ENCODE measurements around the gene PSD2. TPM values are rescaled to one million over a fixed set of nuclear protein-coding genes. Genes with fewer than 3 reads are reported as not detected.

PSD2 gene
- total RNA-seq, 1 experiment from 2014 or later = 0.79 TPM

DNA sequence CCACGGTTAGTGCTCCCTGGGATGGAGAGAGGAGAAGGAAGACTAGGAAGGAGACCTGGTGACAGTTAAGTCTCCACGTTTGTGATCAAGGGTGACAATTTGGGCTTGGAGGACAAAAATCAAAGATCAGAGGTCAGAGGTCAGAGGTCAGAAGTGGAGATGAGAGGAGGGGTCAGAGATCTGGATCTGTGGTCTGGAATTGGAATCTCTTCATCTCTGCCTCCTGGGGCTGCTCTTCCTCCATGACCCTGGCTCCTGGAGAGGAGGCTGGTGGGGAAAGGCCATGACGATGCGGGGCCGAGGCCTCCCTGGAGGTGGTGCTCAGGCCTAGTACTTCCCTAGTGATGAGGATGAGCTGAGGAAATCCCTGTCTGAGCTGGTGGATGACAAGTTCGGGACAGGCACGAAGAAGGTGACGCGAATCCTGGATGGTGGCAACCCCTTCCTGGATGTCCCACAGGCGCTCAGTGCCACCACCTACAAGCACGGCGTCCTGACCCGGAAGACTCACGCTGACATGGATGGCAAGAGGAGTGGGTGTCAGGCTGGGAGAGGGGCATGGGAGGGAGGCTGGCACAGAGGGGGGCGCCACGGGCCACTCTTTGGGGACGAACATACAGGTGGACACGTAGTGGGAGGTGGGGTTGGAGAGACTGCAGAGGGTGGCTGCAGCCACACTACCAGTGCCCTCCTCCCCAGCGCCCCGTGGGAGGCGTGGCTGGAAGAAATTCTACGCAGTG, 41.0 kb downstream of the PSD2 start:
- no peaks in the 10 kb centered on the region for H3K9me2 ChIP-seq (ENCODE audit: insufficient read depth)
- TF ChIP-seq CBX3 (IDR thresholded peaks at IDR 0.05; ENCODE audit: low read depth) (no peak), JUND (IDR thresholded peaks at IDR 0.05) (no peak), ZNF274 (IDR thresholded peaks at IDR 0.05; ENCODE audit: low read depth, low read length) (no peak), POLR2A (IDR thresholded peaks at IDR 0.05; ENCODE audit: borderline replicate concordance, extremely low read depth, insufficient read depth, insufficient read length) (no peak), ZFX (IDR thresholded peaks at IDR 0.05) (no peak), POLR2AphosphoS5 (IDR thresholded peaks at IDR 0.05; ENCODE audit: low read depth, low read length) (no peak), CEBPB (IDR thresholded peaks at IDR 0.05; ENCODE audit: low read depth) (no peak), RAD21 (IDR thresholded peaks at IDR 0.05; ENCODE audit: low read depth) (no peak), YY1 (IDR thresholded peaks at IDR 0.05; ENCODE audit: extremely low read depth, insufficient replicate concordance, low read depth, low read length) (no peak), SP1 (IDR thresholded peaks at IDR 0.05; ENCODE audit: low read depth) (no peak), EZH2phosphoT487 (IDR thresholded peaks at IDR 0.05; ENCODE audit: borderline replicate concordance) (no peak), SIN3A (IDR thresholded peaks at IDR 0.05; ENCODE audit: low read depth) (no peak)
- TF ChIP-seq, protein P1, sequence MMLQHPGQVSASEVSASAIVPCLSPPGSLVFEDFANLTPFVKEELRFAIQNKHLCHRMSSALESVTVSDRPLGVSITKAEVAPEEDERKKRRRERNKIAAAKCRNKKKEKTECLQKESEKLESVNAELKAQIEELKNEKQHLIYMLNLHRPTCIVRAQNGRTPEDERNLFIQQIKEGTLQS (IDR thresholded peaks at IDR 0.05) = no peak
- TF ChIP-seq, protein P2, sequence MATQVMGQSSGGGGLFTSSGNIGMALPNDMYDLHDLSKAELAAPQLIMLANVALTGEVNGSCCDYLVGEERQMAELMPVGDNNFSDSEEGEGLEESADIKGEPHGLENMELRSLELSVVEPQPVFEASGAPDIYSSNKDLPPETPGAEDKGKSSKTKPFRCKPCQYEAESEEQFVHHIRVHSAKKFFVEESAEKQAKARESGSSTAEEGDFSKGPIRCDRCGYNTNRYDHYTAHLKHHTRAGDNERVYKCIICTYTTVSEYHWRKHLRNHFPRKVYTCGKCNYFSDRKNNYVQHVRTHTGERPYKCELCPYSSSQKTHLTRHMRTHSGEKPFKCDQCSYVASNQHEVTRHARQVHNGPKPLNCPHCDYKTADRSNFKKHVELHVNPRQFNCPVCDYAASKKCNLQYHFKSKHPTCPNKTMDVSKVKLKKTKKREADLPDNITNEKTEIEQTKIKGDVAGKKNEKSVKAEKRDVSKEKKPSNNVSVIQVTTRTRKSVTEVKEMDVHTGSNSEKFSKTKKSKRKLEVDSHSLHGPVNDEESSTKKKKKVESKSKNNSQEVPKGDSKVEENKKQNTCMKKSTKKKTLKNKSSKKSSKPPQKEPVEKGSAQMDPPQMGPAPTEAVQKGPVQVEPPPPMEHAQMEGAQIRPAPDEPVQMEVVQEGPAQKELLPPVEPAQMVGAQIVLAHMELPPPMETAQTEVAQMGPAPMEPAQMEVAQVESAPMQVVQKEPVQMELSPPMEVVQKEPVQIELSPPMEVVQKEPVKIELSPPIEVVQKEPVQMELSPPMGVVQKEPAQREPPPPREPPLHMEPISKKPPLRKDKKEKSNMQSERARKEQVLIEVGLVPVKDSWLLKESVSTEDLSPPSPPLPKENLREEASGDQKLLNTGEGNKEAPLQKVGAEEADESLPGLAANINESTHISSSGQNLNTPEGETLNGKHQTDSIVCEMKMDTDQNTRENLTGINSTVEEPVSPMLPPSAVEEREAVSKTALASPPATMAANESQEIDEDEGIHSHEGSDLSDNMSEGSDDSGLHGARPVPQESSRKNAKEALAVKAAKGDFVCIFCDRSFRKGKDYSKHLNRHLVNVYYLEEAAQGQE (IDR thresholded peaks at IDR 0.05; ENCODE audit: low read depth) = no peak
- TF ChIP-seq, protein P3, sequence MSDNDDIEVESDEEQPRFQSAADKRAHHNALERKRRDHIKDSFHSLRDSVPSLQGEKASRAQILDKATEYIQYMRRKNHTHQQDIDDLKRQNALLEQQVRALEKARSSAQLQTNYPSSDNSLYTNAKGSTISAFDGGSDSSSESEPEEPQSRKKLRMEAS (IDR thresholded peaks at IDR 0.05) = no peak
- CTCF ChIA-PET = no interaction called here

More for the DNA sequence above, 41.0 kb downstream of the PSD2 start:
- no peaks in the 10 kb centered on the region for H3K79me2 ChIP-seq (ENCODE audit: insufficient read depth, low read length)
- peaks cover 0 to 8% of the 10 kb centered on the region in 2 experiments; a peak in 1 of 4 replicates for H3K4me1 ChIP-seq (ENCODE audit: control insufficient read depth in 1 of 2, insufficient read depth in 2 of 2, low read length in 2 of 2)
- ATAC-seq = no peak
- H3K36me3 ChIP-seq (ENCODE audit: control insufficient read depth in 1 of 2, insufficient read depth in 2 of 2, low read length in 2 of 2) = no peaks in the 10 kb centered on the region
- H3K9me3 ChIP-seq (ENCODE audit: control insufficient read depth in 1 of 2, insufficient read depth in 1 of 2, low read depth in 1 of 2, low read length in 2 of 2) = no peaks in the 10 kb centered on the region
- ChIA-PET RAD21 (ENCODE audit: low non-redundant PET in 1 of 2, low total read pairs in 2 of 2, uncharacterized antibody in 2 of 2, unreplicated experiment in 2 of 2) (no interaction called here), POLR2A (no interaction called here)
- DNase-seq (ENCODE audit: low read depth, low spot score) = no peak
- intact Hi-C loops (cut with micrococcal nuclease) = no loop called here
- no peak overlapping the region for H3K9ac ChIP-seq (ENCODE audit: low read length)
- H4K20me1 ChIP-seq (ENCODE audit: insufficient read depth) = no peaks in the 10 kb centered on the region
- H2AFZ ChIP-seq (ENCODE audit: low read depth, low read length, poor library complexity, severe bottlenecking) = no peak overlapping the region
- no peak overlapping the region for H3K4me3 ChIP-seq (replicated peaks in 1 of 2; ENCODE audit: low read depth in 1 of 2, low read length in 2 of 2)
- H3K4me2 ChIP-seq (ENCODE audit: low read length) = no peak overlapping the region
- peaks cover 30% of the 10 kb centered on the region for H3K27me3 ChIP-seq (ENCODE audit: insufficient read depth, low read length)
- BruUV-seq (replicated peaks) = no TSS peak
- no peak overlapping the region for H3K27ac ChIP-seq (ENCODE audit: low read depth, low read length)
